22Rv1 (cell line): Measurements from ENCODE around the gene SPDYE1.
"Not testable (repeated sequence)": the region's sequence is repeated elsewhere in the genome, so short reads cannot be mapped to it uniquely, and the experiment has no call there.

ENCODE experiments used
- ZFX ChIP-seq: fragments of 450-650 bp; IDR thresholded peaks from 2 replicates; pipeline ENCODE4 v1.6.1; 2017; ENCODE audit warnings: antibody characterized with exemption, borderline replicate concordance
- TF ChIP-seq, protein P1 (sequence below): fragments of 450-650 bp; IDR thresholded peaks from 2 replicates; pipeline ENCODE4 v1.5.1; 2017; ENCODE audit warnings: mild to moderate bottlenecking

DNA sequence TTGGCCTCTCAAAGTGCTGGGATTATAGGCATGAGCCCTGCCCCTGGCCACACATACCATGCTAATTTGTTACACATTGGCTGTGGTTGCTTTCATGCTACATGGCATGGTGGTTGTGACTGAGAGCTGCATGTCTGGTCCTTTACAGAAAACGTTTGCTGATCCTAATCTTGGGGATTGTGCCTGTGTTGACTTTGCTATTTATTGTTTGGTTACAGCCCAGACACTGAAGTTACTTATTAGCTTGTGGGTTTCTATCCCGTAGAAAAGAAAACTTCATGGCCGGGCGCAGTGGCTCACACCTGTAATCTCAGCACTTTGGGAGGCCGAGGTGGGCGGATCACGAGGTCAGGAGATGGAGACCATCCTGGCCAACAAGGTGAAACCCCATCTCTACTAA, 24.4 kb downstream of the SPDYE1 start:
- TF ChIP-seq, protein P1, sequence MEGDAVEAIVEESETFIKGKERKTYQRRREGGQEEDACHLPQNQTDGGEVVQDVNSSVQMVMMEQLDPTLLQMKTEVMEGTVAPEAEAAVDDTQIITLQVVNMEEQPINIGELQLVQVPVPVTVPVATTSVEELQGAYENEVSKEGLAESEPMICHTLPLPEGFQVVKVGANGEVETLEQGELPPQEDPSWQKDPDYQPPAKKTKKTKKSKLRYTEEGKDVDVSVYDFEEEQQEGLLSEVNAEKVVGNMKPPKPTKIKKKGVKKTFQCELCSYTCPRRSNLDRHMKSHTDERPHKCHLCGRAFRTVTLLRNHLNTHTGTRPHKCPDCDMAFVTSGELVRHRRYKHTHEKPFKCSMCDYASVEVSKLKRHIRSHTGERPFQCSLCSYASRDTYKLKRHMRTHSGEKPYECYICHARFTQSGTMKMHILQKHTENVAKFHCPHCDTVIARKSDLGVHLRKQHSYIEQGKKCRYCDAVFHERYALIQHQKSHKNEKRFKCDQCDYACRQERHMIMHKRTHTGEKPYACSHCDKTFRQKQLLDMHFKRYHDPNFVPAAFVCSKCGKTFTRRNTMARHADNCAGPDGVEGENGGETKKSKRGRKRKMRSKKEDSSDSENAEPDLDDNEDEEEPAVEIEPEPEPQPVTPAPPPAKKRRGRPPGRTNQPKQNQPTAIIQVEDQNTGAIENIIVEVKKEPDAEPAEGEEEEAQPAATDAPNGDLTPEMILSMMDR: not testable (repeated sequence)
- not testable (repeated sequence) for TF ChIP-seq ZFX
